GM19099 (cell line): ENCODE measurements around the gene OAF.

ENCODE experiments used
- POLR2A ChIP-seq: IDR thresholded peaks from 3 replicates; pipeline ENCODE4 v1.6.1; 2011; ENCODE audit warnings: low read depth; ENCODE audit not compliant: insufficient read length; ENCODE audit errors: extremely low read depth

The OAF gene

DNA sequence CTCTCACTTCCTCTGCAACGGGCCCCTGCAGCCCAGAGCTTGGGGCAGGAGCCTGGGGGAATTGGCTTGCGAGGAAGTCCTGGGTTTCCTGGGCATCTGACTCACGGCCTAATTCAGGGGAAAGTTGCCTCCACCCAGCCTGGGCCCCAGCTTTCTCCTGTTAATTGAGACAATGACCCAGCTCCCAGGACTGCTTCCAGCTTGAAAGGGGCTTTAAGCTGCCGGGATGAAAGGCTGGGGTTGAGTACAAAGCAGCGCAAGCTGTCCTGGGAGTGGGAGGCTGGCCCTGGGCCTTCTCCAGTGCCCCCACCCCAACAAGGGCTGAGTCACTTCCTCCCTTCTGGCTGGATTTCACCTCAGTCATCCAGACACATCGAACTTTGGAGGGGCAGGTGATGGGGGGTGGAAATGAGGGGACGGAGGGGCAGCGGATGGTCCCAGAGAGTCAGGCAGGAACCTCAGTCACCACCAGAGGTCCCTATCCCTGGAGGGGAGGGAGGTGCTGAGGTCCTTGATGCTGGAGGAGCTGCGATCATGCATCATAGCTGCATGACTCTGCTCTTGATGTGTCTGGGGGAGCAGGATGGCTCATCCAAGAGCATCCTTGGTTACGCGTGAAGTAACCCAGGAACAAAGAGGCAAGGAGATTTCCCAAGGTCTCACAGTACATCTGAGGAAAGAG is 30.1 kb upstream of the OAF start:
- no peak for TF ChIP-seq POLR2A

DNA sequence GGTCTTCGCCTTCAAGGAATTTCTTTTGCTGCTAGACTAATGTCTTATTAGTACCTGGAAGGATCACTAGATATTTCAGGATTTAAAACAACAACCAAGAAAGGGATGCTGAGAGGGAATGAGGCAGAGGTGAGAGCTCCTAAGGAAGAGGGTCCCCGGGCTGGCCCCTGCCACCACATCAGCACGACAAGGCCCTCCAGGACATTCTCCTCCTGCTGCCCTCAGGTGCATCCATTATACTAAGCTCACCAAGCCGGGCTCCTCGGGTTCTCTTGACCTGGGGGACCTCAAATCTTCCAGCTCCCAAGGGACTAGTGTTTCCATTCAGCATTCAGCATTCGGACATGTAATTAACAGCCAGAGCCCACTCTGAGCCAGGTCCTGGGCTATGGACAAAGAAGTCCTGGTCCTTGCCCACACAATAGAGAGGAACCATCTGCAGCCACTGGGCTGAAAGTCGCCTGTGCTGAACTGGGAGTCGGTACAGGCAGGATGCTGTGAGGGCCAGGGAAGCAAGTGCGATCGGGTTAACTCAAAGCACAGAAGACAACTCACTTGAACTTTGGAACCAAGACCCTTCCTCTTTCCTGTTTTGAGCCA is 29.4 kb upstream of the OAF start:
- no peak for TF ChIP-seq POLR2A

DNA sequence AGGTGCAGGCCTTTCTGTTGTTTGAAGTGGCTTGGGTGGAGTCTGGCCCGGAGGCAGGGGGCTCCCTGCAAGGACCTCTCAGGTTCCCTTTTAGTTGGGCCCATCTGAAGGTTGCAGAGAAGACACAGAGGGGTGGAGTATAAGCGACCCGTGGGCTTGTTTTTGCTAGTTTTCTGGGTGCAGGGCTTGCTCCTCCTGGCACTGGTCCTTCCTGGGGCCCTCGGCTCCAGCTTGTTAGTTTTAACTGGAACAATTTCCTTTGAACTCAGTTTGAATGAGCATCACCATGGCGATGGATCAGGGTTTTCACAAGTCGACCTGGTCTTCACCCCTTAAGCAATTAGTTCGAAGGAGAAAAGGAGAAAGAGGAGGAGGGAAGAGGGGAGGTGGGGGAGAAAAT is 28.5 kb upstream of the OAF start:
- TF ChIP-seq POLR2A, result no peak

DNA sequence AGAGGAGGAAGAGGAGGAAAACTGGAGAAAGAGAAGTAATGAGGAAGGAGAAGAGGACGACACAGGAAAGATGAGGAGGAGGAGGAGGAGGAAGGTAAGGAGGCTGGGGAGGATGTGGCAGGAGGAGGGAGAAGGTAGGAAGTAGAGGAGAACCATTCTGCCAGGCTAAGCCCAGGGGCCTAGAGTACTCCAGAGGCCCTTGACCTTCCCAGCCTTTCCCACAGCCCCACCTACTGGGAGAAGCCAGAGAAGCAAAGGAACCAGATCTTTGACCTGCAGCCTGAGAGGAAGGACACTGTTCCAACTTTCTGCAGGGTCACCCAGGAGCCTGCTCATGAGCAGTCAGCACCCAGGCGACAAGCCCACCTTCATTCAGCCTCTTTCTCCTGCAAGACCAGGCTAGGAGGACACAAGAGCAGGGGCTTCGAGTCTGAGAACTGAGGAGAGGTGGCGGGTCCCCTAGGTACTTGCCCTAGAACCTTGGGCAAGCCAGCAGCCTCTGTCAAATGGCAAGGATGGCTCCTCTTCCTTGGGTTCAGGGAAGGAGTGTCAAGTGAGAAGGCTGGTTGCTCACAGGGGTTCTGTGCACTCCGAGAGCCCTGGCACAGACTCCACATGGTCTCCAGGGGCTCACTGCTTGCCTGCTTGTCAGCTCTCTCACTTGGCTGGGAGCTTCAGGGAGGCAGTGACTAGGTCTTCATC is 27.9 kb upstream of the OAF start:
- no peak for TF ChIP-seq POLR2A

DNA sequence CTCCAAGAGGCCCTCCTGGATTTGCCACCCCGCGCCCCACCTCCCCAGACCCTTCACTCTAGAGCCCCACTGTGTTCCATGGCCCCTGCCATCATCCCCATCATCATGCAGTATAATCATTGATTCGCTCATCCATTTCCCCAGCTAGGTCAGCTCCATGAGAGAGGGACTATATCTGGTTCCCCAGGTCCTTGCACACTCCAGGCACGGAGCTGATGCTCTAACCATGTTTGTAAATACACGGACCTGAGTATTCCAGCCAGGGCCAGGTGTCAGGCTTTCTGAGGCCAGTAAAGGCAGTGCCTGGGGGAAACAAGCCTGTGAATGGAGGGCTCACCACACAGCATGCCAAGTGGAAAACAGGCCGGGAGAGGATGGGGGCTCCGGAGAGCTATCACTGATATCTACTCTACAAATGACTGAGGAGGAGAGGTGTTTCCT is 27.1 kb upstream of the OAF start:
- no peak for TF ChIP-seq POLR2A

DNA sequence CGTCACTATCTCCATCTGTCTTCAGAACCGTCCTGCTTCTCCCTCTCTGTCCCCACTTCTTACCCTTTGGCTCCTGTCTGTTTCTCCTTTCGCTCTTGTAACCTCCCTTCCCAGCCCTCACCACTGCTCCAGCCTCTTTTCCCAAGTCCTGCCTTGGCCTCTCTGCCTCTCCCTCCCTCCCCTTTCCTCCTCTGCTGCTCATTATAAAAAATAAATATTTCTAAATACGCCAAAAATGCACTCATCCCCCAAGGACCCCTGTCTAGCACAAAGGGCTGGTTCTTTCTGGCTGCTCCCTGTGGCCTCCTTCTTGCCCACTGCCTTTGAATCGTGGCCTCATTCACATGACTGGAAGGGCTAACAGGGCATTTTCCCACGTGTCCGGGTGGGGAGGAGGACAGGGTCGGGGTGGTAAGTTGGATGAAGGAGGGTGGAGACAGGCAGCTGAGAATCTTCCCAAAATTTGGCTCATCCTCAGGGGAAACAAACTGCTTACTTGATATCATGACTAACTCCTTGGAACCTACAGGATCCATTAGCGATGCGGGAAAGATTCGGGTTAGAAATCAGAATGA is 26.4 kb upstream of the OAF start:
- no peak for TF ChIP-seq POLR2A

DNA sequence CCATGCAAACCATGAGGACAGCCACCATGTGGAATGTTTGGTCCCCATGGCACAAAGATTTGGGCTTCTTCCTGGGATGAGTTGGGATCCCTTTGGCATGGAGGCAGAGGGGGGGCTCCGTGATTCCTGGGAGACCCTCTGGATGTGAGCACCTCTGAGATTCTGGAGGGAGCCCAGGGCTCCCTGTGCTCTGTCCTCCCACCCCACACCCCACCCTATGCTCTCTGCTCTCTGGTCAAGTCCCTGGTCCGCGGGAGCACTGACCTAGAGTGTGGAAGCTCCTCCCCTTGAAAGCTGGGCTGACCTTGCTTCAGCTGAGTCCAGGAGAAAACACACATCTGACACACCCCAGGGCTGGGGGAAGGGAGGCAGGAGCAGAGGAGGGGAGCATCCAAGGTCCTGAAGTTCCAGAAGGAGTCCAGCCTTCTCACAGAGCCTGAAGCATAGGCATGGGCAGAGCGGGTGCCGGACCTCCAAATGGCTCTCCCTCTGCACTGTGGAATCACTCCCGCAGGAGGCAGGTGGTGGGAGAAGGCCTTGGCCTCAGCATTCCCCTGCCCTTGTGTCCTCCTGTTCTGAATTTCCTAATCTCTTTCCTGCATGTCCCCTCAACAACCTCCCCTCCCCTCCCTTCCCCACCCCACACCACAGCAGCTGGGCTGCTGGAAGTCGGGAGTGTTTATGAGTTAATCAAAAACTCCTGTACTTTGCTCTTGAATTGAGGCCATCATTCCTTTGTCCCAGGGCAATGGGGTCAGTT is 25.7 kb upstream of the OAF start:
- no peak for TF ChIP-seq POLR2A

DNA sequence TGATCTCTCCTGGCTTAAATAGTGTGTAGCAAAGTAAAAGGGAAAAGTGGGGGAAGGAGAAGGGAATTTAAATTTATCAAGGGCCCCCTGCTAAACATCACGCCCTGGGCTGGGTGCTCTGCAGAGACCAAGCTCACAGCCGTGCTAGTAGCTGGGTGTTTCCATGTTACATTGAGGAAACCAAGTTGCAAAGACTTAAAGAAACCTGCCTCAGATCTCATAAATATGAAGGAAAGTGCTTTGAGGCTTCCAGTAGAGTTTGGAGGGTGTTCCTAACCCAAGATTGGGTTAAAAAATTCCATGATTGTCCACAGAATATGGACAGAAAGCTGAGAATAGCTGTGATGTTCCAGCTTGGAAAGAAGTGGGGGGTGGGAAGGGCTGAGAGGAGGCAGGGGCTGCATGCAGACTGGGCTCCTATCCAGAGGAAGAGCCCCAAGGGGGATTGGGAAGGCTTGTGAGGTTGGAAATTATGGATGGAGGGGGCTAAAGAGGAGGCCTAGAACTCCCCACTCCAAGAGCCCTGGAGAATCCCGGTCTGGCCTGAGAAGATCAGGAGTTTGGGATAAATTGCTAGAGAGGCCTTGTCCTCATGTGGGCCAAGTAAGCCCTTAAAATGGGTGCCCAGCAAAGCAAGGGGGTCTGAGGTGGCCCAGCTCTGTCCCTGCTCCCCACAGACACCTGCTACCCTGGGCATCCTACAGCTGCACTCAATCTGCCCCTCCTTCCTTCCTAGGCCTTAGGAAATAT is 25.0 kb upstream of the OAF start:
- TF ChIP-seq POLR2A, result no peak

DNA sequence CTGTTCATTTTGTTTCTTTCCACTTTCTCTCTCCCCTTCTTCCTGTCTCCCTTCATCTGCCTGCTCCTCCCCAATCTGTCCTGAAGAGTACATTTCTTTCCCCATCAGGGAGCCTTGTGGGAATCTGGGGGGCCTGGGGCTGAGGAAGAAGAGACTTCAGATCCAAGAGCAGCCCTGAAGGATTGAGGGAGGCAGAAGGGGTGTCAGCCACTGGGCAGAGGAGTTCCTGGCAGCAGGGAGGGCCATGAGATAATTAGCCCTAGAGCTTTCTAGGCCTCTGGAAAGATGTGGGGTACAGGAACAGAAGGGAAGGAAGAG is 24.4 kb upstream of the OAF start:
- TF ChIP-seq POLR2A, result no peak

DNA sequence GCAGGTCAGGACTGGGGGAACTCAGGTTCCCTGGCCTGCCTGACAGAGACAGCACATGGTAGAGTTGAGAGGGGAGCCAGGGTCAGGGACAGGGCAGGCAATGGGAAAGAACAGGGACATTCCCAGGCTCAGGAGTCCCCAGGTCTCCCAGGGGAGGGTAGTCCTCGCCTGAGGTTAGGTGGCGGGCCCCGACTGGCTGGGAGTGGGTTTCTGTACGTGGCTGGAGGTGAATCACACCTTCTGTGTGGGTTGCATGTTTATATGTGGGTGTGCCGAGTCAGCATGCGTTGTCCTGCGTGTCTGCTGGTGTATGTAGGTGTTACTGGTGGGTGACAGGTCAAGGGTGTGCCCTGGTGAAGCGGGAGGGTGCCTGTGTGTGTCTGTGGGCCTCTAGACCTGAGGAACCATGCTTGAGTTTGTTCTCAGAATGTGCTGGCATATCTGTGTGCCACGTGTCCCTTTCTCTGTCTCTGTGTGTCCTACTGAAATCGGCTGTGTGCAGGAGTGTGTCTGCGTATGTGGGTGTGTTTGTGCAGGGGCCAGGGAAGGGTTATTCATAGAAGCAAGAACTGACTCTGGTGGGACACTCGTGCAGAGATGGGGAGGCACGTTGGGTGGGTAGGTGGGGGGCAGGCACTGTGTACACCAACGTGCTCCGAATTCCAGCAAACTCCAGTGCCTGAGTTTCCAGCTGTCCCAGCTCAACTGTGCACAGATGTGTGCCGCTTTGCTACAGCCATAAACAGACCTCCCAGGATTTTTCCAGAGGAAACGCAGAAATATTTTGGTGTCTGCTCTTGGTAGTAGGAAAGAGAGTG is 23.8 kb upstream of the OAF start:
- TF ChIP-seq POLR2A, result no peak

DNA sequence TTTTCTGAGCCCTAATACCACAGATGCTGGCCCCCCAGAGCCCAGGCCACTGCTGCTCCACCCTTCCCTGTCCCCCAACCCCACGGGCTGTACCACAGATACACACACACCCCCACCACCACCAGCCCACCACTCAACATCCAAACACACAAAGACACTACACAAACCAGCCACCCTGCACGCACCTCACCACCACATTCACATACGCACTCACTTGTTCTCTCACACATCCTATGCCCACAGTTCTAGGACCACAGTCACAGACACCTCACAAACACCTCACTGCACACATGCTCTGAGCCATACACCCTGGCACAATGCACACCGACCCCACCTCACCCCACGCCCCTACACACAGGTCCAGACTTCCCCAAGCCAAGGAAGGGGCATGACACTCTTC is 22.5 kb upstream of the OAF start:
- no peak for TF ChIP-seq POLR2A

DNA sequence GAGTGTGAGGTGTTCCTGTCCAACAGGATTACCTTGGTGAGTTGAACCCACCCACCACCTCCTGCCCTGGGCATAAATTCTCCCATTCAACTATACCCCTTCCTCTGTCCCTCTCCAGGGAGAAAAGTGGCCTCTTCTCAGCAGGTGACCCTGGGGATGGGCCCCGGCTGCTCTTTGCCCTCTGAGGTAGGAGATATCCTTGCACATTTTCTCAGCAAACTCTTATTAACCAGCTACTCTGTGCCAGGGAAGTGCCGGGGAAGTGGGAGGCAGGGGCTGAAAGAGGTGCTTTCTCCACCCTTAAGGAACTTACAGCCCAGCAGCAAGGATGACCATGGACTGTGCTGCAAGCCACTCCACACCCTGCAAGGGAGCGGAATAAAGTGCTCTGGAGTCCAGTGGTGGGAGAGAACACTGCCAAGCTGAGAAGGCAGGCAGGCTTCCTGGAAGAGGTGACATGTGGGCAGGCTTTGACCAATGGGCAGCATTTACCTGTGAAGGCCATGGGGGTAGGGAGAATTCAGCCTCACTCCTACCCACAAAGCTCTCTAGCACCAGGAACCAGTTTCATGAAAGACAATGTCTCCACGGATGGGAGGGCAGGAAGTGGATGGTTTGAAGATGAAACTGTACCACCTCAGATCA is 21.9 kb upstream of the OAF start:
- no peak for TF ChIP-seq POLR2A

DNA sequence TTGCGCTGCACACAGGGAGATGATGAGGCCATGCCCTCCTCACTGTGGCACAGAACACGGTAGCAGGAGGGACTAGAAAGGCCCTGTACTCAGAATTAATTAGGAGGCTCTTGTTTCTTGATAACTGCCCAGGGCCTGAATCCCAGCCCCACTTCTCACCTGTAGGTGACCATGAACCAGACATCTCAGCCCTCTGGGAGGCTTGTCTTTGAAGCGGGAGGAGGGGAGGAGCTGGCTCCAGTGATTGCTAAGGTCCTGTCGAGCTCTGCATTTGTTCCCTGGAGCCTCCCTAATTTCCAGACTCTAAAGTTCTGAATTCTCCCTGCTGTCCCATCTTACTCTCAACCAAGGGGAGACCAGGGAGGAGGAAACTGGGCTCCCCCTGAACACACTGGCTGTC is 19.8 kb upstream of the OAF start:
- no peak for TF ChIP-seq POLR2A
